GM19395 (cell line): ENCODE measurements around the gene CPED1.

ENCODE experiments used
- ATAC-seq: cut with Tn5 transposase; IDR thresholded peaks from one replicate; pipeline ENCODE4 v1.9.1; 2021; ENCODE audit warnings: mild to moderate bottlenecking, moderate library complexity; ENCODE audit not compliant: unreplicated experiment

CPED1 gene

DNA sequence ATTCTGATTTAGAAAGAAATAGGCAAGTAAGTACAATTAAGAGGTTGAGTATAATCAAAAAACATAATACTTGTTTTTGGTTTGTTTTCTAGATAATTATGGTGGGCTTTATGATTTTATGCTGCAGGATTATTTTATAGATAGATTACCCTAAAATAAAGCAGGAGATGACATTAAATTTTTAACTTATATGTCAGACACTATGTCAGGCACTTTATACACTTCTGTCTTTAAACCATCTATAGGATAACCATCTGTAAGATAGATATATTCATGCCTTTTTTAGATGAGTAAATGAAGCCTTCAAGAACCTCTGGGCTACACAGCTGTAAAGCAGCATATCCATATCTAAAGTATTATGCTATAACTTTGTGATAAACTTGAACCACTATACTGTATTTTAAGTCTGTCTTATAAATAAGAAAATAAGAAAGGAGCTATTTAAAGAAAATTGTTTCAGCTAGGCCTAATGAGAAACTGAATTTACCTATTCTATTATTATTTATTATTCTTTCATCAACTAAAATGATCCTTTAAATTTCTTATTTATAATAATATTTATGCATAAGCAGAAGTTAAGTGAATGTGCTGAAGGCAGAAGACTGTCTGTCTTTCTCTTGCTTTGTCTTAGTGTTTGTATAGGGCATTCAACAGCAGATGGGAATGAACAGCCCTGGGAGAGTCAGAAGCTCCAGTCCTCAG lies 94.0 kb downstream of the CPED1 start:
- ATAC-seq, result no peak

DNA sequence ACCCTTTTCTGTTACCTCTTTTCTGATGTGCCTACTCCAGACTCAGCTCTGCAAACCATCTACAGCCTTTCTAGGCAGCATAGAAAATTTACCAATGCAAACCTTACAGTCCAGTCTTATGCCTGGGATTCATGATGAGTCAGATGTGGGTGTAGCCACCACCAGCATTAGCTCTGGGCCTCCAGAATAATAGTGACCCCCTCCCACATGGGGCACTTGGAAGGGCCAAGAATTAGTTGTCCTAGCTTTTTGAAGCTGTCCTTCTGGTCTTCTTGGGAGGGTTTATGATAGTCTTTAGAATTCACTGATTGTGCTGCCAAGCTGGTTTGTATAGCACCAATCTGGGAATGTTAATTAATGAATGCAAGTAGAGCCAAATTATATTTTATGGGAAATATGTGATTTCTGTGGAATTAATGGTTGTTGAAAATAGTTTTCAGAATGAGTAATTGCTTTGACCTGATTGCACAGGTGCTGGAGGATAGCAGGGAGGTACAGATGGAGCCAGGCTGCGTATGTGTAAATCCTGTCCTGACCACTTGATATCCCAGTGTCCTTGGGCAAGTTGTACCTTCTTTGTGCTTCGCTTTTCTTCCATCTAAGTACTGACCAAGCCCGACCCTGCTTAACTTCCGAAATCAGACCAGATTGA lies 94.8 kb downstream of the CPED1 start:
- no peak for ATAC-seq

DNA sequence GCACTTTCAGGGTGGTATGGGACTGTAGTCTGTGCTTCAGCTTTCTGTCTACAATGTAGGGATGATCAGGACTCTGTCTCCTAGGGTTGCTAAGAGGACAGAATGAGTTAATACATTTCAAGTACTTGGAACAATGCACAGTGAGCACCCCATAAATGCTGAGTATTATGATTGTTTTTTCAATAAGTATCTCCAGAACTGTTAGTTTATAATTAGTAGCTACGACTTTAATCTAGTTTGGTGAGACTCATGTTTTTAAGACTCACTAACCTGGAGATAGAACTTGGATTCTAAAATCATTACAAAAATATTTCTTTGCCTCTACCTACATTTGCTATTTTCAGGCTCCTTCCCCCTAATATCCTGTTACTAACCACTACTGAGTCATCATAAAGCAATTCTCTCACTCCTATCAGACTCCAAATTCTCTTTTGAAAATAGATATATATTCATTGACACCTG lies 95.3 kb downstream of the CPED1 start:
- ATAC-seq, result no peak

GRCh38 chr7:121084256-121084655 lies 95.7 kb downstream of the CPED1 start:
- ATAC-seq, result no peak

- no peak for ATAC-seq
Observed at GRCh38 chr7:121084748-121085336, 96.3 kb downstream of the CPED1 start.

GRCh38 chr7:121085922-121086321 lies 97.4 kb downstream of the CPED1 start:
- ATAC-seq, result no peak

DNA sequence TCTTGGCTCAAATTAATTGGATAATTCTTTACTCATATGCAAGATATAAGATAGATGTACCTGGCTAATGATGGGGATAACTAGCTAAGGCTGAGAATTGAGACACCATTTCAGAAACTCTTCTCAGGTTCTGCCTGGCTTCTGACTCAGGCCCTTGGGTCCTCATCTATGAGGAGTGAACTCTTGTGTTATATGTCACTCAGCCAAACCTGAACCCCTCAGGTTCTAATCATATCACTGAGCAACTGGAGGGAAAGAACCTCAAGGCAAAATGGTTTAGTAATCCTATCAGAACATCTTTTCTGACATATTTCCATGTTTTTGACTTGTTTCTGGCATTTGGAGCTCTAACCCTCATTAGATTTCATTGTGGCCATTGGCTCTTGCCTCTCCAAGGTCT lies 100.4 kb downstream of the CPED1 start:
- no peak for ATAC-seq

- no peak for ATAC-seq
Observed at GRCh38 chr7:121094829-121095228, 106.3 kb downstream of the CPED1 start.

DNA sequence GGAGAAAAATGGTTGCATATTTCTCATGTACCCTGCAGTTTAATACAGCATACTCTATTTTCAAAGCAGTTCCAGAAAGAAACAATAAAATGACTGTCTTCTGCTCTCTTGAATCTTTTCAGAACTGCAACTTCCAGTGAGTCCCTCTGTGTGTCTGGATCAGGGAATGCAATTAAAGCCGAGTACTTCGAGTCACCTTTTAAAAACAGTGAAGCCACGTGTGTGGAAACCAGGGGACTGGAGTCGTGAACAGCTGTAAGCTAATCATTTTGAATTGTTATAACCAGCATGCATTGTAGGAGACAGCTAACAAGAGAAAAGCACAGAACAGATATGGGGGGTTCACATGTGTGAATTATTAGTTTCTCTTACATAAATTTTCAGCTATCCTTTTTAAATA lies 109.1 kb downstream of the CPED1 start:
- ATAC-seq, result no peak

- ATAC-seq, result no peak
Observed at GRCh38 chr7:121099572-121099971, 111.1 kb downstream of the CPED1 start.

- no peak for ATAC-seq
Observed at GRCh38 chr7:121101083-121101482, 112.6 kb downstream of the CPED1 start.

DNA sequence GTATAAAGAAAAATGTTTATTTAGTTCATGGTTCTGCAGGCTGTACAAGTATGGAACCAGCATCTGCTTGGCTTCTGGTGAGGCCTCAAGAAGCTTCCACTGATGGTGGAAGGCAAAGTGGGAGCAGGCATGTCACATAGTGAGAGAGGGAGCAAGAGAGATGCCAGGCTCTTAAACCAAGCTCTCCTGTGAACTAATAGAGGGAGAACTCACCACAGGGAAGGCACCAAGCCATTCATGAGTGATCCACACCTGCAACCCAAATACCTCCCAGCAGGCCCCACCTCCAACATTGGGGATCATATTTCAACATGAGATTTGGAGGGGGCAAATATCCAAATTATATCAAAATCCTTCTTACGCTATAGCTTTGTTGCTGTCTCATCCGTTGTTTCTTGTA lies 113.1 kb downstream of the CPED1 start:
- no peak for ATAC-seq

DNA sequence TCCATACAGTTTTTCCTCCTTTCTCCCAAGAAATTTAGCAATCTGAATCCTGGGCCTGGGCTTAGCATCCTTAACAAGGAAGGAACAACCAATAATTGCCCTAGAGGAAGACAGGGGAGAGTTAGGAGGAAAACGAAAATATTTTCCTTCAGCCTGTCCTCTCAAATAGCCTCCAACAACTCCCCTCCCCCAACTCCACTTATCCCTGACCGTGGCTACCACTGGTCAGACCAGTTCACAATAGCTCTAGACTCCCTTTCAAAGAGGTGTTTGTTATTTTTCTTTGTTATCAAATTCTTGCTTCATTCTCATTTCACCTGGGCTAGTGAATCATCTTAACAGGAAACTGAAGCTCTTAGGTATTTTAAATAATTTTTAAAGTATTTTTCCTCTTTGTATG lies 114.1 kb downstream of the CPED1 start:
- ATAC-seq, result no peak

DNA sequence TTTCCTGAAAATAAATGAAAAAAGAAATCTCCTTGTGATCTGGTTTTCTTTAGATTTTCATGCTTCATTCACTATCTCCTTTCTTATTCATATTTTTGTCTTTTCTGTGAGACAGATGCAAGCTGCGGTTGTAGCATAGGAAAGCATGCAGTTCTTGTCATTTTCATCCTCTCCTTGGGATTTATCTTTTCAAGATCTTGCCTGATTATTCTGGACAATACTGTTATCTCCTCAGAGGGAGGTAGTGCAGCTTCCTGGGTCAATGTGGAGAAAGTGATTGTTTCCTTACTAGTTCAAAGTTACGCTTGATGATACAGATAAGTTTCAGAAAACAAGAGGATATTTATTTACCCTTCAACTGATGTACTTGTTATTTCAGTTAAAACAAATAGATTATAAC lies 114.6 kb downstream of the CPED1 start:
- no peak for ATAC-seq

- no peak for ATAC-seq
Observed at GRCh38 chr7:121103579-121103978, 115.1 kb downstream of the CPED1 start.

- ATAC-seq, result no peak
Observed at GRCh38 chr7:121105262-121105661, 116.8 kb downstream of the CPED1 start.

DNA sequence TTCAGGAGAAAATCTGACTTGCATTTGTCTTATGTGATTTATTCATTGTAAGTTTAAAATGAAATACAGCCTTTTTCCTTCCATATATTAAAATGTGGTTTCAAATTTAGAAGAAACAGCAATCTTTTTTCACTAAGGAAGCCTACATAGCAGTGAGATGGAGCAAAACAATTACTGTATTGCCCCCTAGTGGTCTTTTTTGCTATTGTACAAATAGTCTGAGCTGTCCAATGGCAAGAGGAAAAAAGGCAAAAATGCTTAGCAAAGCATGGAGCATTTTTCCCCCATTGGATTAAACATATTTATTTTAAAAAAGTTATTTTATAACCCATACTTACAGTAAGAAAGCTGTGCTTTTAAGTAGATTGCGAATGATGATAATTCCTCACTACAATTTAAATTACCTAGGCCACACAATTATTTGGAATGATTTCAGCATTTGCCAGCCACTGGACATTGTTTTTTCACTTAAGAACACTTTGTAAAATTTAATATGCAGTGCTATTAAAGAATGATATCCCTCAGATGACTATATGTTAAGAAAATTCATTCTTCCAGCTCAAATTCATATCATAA lies 119.5 kb downstream of the CPED1 start:
- peak; percentile 97 for ATAC-seq

DNA sequence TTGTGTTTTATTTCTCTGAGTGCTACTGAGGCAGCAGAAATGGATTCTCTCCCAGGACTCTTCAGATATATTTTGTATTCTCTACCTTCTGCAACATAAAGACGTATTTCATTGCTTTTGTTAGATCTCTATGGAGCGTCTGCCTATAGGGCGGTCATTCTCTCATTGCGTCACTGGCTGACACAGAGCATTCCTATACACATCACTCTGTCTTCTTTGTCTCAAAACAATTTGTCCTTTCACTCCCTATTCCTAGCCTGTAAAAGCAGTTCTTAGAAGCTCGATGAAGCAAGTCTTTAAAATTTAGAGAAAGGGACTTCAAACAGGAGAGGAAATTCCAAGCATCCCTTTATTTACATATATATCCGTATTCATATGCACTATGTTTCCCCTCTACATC lies 120.6 kb downstream of the CPED1 start:
- ATAC-seq, result no peak

GRCh38 chr7:121113288-121113687 lies 124.8 kb downstream of the CPED1 start:
- ATAC-seq, result no peak

DNA sequence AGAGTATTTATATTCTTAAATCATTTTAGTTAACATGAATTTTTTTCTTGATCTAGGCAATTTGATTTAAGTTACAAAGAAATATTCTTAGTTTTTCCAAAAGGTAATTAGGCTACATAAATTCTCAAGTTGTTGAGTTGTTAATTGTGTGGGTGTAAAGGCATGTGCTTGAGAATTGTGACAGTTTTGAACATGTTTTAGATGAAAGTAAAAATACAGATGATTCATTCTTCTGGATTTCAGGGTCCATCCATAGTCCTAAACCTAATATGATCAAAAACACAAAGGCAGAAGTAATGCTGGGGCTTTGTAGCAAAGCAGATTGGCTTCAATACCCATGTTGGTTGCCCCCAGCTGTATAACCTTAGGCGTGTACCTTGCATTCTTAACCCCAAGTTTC lies 127.9 kb downstream of the CPED1 start:
- no peak for ATAC-seq

GRCh38 chr7:121119047-121119446 lies 130.5 kb downstream of the CPED1 start:
- no peak for ATAC-seq

- no peak for ATAC-seq
Observed at GRCh38 chr7:121123032-121123431, 134.5 kb downstream of the CPED1 start.
